GM19395 (cell line): ENCODE data around the gene TENM3.

Experiments
- ATAC-seq: cut with Tn5 transposase; IDR thresholded peaks from one replicate; pipeline ENCODE4 v1.9.1; 2021; ENCODE audit warnings: mild to moderate bottlenecking, moderate library complexity; ENCODE audit not compliant: unreplicated experiment

The TENM3 gene

GRCh38 chr4:182549356-182549755, 306.2 kb downstream of the TENM3 start:
- no peak for ATAC-seq

- ATAC-seq: no peak
Observed at GRCh38 chr4:182552948-182553347, 309.7 kb downstream of the TENM3 start.

- ATAC-seq: no peak
Observed at GRCh38 chr4:182553653-182554052, 310.5 kb downstream of the TENM3 start.

- ATAC-seq: no peak
Observed at GRCh38 chr4:182554736-182555135, 311.5 kb downstream of the TENM3 start.

GRCh38 chr4:182555997-182556418, 312.8 kb downstream of the TENM3 start:
- ATAC-seq: no peak

GRCh38 chr4:182556580-182556979, 313.4 kb downstream of the TENM3 start:
- no peak for ATAC-seq

GRCh38 chr4:182560358-182560757, 317.2 kb downstream of the TENM3 start:
- ATAC-seq: no peak

GRCh38 chr4:182562350-182562749, 319.1 kb downstream of the TENM3 start:
- no peak for ATAC-seq

- no peak for ATAC-seq
Observed at GRCh38 chr4:182564724-182565369, 321.6 kb downstream of the TENM3 start.

GRCh38 chr4:182567119-182567518, 323.9 kb downstream of the TENM3 start:
- ATAC-seq: no peak

- ATAC-seq: no peak
Observed at GRCh38 chr4:182569561-182569960, 326.4 kb downstream of the TENM3 start.

- ATAC-seq: no peak
Observed at GRCh38 chr4:182574706-182575105, 331.5 kb downstream of the TENM3 start.

- ATAC-seq: no peak
Observed at GRCh38 chr4:182575225-182575624, 332.0 kb downstream of the TENM3 start.

- no peak for ATAC-seq
Observed at GRCh38 chr4:182576601-182577289, 333.5 kb downstream of the TENM3 start.

GRCh38 chr4:182577411-182577810, 334.2 kb downstream of the TENM3 start:
- no peak for ATAC-seq

- ATAC-seq: no peak
Observed at GRCh38 chr4:182578402-182578801, 335.2 kb downstream of the TENM3 start.

GRCh38 chr4:182582245-182582644, 339.0 kb downstream of the TENM3 start:
- ATAC-seq: no peak

- ATAC-seq: no peak
Observed at GRCh38 chr4:182583703-182584415, 340.7 kb downstream of the TENM3 start.

- ATAC-seq: no peak
Observed at GRCh38 chr4:182585321-182585720, 342.1 kb downstream of the TENM3 start.

- no peak for ATAC-seq
Observed at GRCh38 chr4:182589100-182589499, 345.9 kb downstream of the TENM3 start.

GRCh38 chr4:182593402-182593801, 350.2 kb downstream of the TENM3 start:
- no peak for ATAC-seq

- no peak for ATAC-seq
Observed at GRCh38 chr4:182593864-182594263, 350.7 kb downstream of the TENM3 start.
